HG03159 (cell line): ENCODE results near the gene TRAK1.

Experiments used
- ATAC-seq: cut with Tn5 transposase; IDR thresholded peaks from one replicate; pipeline ENCODE4 v1.9.1; 2021; ENCODE audit warnings: mild to moderate bottlenecking, moderate library complexity; ENCODE audit not compliant: unreplicated experiment

The TRAK1 gene

GRCh38 chr3:42194943-42195510, 103.9 kb downstream of the TRAK1 start:
- no peak for ATAC-seq

- ATAC-seq, result peak; percentile 70
Observed at GRCh38 chr3:42195879-42196330, 104.7 kb downstream of the TRAK1 start.

- no peak for ATAC-seq
Observed at GRCh38 chr3:42198709-42199108, 107.6 kb downstream of the TRAK1 start.

DNA sequence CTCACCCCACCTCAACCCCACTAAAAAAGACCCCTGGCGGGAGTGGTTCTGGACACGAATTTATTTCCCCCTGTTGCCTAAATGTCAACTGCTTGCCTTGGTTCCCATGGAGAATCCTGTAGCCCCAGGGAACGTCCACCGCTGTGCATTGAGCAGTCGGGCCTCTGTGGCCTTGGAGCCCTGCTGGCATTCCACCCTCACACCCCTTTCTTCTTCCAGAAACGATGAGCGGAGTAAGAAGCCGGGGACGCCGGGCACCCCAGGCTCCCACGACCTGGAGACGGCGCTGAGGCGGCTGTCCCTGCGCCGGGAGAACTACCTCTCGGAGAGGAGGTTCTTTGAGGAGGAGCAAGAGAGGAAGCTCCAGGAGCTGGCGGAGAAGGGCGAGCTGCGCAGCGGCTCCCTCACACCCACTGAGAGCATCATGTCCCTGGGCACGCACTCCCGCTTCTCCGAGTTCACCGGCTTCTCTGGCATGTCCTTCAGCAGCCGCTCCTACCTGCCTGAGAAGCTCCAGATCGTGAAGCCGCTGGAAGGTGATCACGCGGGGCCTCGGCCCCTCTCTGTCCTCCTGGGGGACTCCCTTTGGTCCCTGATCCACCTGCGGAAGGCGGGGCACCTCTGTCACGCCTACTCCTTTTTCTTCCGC, 111.2 kb downstream of the TRAK1 start:
- no peak for ATAC-seq

- ATAC-seq, result no peak
Observed at GRCh38 chr3:42204867-42205599, 113.9 kb downstream of the TRAK1 start.

DNA sequence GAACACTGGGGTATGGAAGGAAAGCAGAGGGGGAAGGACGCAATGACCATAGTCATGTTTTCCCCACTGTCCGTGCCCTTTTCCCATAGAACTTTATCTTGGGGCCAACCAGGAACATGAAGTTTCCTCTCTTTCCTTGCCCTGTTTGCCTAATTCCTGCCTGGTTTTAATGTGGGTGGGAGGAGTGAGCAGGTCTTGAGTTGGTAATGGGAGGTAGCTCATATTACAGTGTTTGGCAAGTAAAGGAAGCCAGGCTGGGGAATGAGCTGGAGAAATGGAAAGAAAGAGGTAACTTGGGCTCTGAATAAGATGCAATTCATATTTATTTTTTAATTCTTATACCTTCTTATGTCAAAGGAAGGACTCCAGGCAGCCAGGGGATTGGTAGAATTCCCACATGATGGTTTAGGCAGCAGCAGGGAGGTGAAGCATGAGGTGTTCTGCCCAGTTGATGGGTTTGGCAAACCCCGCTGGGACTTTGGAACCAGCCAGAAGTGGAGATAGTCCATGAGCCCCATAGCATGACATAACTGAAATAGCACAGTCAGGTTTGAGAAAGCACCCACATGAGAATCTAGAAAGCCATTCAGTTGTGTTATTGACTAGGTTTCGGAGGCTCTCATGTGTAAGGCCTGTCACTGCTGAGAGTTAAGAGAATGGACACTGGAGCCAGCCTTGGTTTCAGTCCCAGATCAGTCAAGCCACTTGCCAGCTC, 114.8 kb downstream of the TRAK1 start:
- ATAC-seq, result peak; percentile 63

- no peak for ATAC-seq
Observed at GRCh38 chr3:42209917-42210316, 118.8 kb downstream of the TRAK1 start.

- no peak for ATAC-seq
Observed at GRCh38 chr3:42210726-42211125, 119.6 kb downstream of the TRAK1 start.

DNA sequence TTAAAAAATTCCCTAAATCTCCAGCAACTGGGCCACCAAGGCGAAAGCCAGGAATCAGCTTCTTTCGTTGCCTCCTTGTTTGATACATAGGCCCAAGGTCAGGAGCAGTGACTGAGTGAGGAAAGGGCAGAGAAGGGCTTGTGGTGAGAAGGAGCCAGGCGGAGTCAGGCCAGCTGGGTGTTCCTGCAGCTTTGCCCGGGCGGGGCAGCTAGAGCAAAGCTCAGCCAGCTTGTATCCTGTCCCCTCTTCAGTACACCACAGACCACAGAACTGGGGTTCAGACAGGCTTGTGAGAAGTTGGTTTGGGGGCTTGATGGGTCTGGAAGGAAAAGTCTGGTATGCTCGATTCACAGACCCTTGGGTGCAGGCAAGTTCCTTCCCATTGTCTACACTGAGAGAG, 122.3 kb downstream of the TRAK1 start:
- no peak for ATAC-seq

DNA sequence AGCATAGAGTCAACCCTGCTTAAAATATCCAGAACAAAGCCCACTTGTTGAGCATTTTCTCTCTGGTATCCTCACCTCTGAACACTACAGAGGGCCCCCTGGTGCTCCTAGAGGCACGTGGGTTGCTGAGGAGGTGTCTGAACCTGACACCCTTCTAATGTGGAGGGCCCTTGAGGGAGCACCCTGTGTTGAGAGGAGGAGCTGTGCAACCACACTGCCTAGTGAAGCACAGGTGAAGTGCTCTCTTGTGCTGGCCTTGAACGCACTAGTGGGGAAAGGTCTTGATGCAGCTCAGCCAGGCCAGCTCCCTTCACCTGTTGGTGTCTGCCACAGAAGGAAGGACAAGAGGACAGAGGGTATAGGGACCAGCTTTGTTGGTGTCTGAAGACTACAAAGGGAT, 122.9 kb downstream of the TRAK1 start:
- no peak for ATAC-seq

DNA sequence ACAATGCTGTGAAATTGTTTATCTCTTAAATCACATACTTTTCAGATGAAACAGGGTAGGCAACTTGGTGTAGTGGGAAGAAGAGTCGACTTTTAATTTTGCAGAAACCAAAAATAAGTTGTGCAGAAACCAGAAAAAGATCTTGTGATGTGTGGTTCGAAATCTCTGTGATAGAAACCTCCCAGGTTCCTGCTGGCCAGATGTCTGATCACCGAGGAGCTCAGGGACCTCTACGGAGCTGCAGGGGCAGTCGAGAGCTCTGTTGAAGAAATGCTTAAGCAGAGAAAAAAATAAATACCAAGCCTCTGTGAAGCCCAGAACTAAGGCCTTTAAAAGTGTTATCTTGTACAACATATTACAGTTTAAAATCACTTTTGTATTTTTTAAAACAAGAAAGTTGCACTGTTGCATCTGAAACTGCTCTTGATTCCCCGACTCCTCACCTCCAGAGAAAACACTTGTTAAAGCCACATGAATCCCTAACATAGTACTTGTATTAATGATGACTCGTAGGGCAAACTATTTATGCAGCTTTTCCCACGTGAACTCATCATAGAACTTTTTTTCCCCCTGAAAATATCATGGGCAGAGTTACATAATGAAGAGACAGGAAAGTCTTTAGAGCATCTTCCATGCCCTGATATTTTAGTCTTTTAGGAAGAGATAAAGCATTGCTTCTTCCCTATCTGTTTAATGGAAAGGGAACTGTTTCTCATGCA, 123.6 kb downstream of the TRAK1 start:
- no peak for ATAC-seq

GRCh38 chr3:42216302-42216701, 125.1 kb downstream of the TRAK1 start:
- ATAC-seq, result peak; percentile 66

- no peak for ATAC-seq
Observed at GRCh38 chr3:42216931-42217333, 125.8 kb downstream of the TRAK1 start.

DNA sequence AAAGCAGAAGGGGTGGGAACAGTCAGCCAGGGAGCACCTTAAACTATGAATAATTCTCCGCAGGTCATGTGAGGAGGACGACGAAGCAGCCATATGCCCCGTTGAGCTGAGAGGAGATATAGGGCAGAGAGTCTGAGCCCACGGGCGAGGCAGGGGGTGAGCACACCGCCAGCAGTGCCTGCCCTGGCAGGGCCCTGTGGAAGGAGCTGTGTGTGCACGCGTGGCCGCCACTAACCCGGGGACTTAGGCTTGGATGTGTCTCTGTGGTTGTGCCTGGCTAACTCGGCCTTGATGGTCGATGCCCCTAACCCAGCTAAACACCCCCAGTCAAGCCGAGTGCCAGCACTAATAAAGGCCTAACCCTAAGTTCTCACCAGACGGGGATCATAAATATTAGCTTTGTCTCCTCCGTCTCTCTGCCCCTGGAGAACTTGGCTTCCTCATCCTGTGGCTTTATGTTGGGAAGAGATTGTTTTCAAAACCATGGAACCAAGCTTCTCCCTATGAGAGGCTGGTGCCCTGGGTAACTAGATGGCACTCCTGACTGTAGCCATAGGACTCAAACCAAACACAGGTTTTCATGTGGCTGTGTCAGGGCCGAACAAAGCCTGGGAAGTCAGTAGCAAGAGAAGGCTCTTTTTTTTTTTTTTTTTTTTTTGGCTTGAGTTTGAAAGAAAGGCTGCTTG, 129.4 kb downstream of the TRAK1 start:
- no peak for ATAC-seq

- ATAC-seq, result no peak
Observed at GRCh38 chr3:42222942-42223693, 132.0 kb downstream of the TRAK1 start.

DNA sequence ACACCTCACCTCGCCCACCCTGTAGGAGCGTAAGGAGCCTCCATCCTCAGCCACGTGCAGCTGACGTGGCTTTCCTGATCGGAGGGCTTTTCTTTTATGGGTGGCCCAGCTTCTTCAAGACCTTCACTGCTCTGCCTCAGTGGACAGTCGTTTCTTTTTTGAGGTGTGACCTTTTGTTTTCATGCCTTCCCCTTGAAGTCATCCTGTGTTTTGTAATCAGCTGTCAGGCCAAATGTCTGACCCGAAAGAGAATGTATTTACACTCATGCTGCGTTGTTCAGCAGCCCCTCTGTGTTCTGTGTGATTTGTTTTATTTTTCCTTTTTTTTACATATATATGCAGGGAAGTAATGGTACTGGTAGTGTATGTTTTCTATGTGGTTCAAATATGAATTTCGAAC, 133.0 kb downstream of the TRAK1 start:
- no peak for ATAC-seq

- ATAC-seq, result no peak
Observed at GRCh38 chr3:42224658-42225421, 133.7 kb downstream of the TRAK1 start.

- ATAC-seq, result no peak
Observed at GRCh38 chr3:42225486-42226363, 134.6 kb downstream of the TRAK1 start.
